NCI-H69 (cell line): Measurements from ENCODE around the gene CLHC1.
"Not testable (repeated sequence)": the region's sequence is repeated elsewhere in the genome, so short reads cannot be mapped to it uniquely, and the experiment has no call there.

Source experiments
- DNase-seq: peaks from one replicate; lab custom pipeline; 2025; lab: John Stamatoyannopoulos, UW

Gene CLHC1

GRCh38 chr2:55134316-55134706, 97.8 kb downstream of the CLHC1 start:
- no peak for DNase-seq

- DNase-seq = peak; percentile 9
Measured at GRCh38 chr2:55133467-55134315, 98.4 kb downstream of the CLHC1 start.

- DNase-seq = no peak
Measured at GRCh38 chr2:55130849-55131248, 101.2 kb downstream of the CLHC1 start.

GRCh38 chr2:55126643-55127042, 105.5 kb downstream of the CLHC1 start:
- not testable (repeated sequence) for DNase-seq
